Mesenchymal stem cell (in vitro differentiated cells and primary cell): ENCODE data around the gene PALM.

Experiments used
- DNase-seq: peaks from one replicate; pipeline ENCODE4 v3.0.0-alpha.2; 2013
- H2AFZ ChIP-seq: one replicate; pipeline ENCODE4 v1.6.1; 2013; ENCODE audit warnings: low read depth, mild to moderate bottlenecking, control low read depth, inconsistent platforms, low read length, moderate library complexity
- H2AK5ac ChIP-seq: 2 replicates; pipeline ENCODE4 v1.6.1; 2013; ENCODE audit warnings: low read length, moderate library complexity, mild to moderate bottlenecking, inconsistent platforms; ENCODE audit not compliant: severe bottlenecking
- H2BK120ac ChIP-seq: one replicate; pipeline ENCODE4 v1.6.1; 2013; ENCODE audit warnings: low read depth, mild to moderate bottlenecking, inconsistent platforms, low read length, moderate library complexity
- H2BK12ac ChIP-seq, 2 experiments: one replicate each; pipeline ENCODE4 v1.6.1; 2013; ENCODE audit warnings: inconsistent platforms in 2 of 2, low read length in 2 of 2, mild to moderate bottlenecking in 2 of 2, moderate library complexity in 2 of 2, control low read depth in 1 of 2
- H2BK15ac ChIP-seq: one replicate; pipeline ENCODE4 v1.6.1; 2013; ENCODE audit warnings: mild to moderate bottlenecking, low read depth, inconsistent platforms; ENCODE audit not compliant: poor library complexity, severe bottlenecking
- H2BK5ac ChIP-seq: 2 replicates; pipeline ENCODE4 v1.6.1; 2013; ENCODE audit warnings: low read depth, mild to moderate bottlenecking, low read length, control low read depth, inconsistent platforms; ENCODE audit not compliant: poor library complexity, severe bottlenecking
- H3K14ac ChIP-seq, 2 experiments: one replicate each; pipeline ENCODE4 v1.6.1; 2013; ENCODE audit warnings: inconsistent platforms in 2 of 2, low read length in 2 of 2, control low read depth in 1 of 2, mild to moderate bottlenecking in 1 of 2, moderate library complexity in 1 of 2
- H3K18ac ChIP-seq, 2 experiments: one replicate each; pipeline ENCODE4 v1.6.1; 2013; ENCODE audit warnings: inconsistent platforms in 2 of 2, low read length in 2 of 2, control low read depth in 1 of 2, low read depth in 1 of 2, mild to moderate bottlenecking in 1 of 2
- H3K23ac ChIP-seq, 2 experiments: one replicate each; pipeline ENCODE4 v1.6.1; 2013; ENCODE audit warnings: inconsistent platforms in 2 of 2, low read length in 2 of 2, mild to moderate bottlenecking in 2 of 2, moderate library complexity in 2 of 2, control low read depth in 1 of 2
- H3K27ac ChIP-seq: 2 replicates; pipeline ENCODE4 v1.5.1; 2013; ENCODE audit warnings: mild to moderate bottlenecking, moderate library complexity, low read length, control low read depth, inconsistent platforms; ENCODE audit not compliant: poor library complexity, severe bottlenecking
- H3K27me3 ChIP-seq, 2 experiments: 2 replicates each; pipeline versions ENCODE4 v1.6.1 to v1.7.0; 2013; ENCODE audit warnings: low read length in 2 of 2, mild to moderate bottlenecking in 2 of 2, moderate library complexity in 2 of 2, control low read depth in 1 of 2, inconsistent platforms in 1 of 2; ENCODE audit not compliant: control insufficient read depth in 1 of 2, insufficient read depth in 1 of 2
- H3K36me3 ChIP-seq, 2 experiments: 2 replicates each; pipeline versions ENCODE4 v1.6.1 to v1.7.0; 2013; ENCODE audit warnings: low read length in 2 of 2, control low read depth in 1 of 2, inconsistent platforms in 1 of 2, low read depth in 1 of 2, mild to moderate bottlenecking in 1 of 2; ENCODE audit not compliant: insufficient read depth in 2 of 2, control insufficient read depth in 1 of 2
- H3K4ac ChIP-seq, 2 experiments: one replicate each; pipeline ENCODE4 v1.6.1; 2013; ENCODE audit warnings: inconsistent platforms in 2 of 2, low read length in 2 of 2, mild to moderate bottlenecking in 2 of 2, moderate library complexity in 2 of 2, control low read depth in 1 of 2, low read depth in 1 of 2
- H3K4me1 ChIP-seq: 2 replicates; pipeline ENCODE4 v1.6.1; 2013; ENCODE audit warnings: low read depth, low read length, control low read depth; ENCODE audit not compliant: control insufficient read depth, insufficient read depth
- H3K4me2 ChIP-seq: 2 replicates; pipeline ENCODE4 v1.6.1; 2013; ENCODE audit warnings: low read length, mild to moderate bottlenecking, inconsistent platforms; ENCODE audit not compliant: poor library complexity, severe bottlenecking
- H3K4me3 ChIP-seq, 2 experiments: 2 replicates each; pipeline versions ENCODE4 v1.5.1 to v1.7.0; 2013; ENCODE audit warnings: low read length in 2 of 2, mild to moderate bottlenecking in 2 of 2, control low read depth in 1 of 2, low read depth in 1 of 2; ENCODE audit not compliant: insufficient read depth in 1 of 2
- H3K79me1 ChIP-seq: replicated peaks from 2 replicates; pipeline ENCODE4 v1.6.1; 2013; ENCODE audit warnings: mild to moderate bottlenecking, control low read depth, low read length, inconsistent platforms; ENCODE audit not compliant: poor library complexity, severe bottlenecking
- H3K9ac ChIP-seq: 2 replicates; pipeline ENCODE4 v1.7.0; 2013; ENCODE audit warnings: mild to moderate bottlenecking, low read length, moderate library complexity
- H3K9me3 ChIP-seq: 2 replicates; pipeline ENCODE4 v1.7.0; 2013; ENCODE audit warnings: mild to moderate bottlenecking, low read length; ENCODE audit not compliant: control insufficient read depth
- H4K8ac ChIP-seq: one replicate; pipeline ENCODE4 v1.6.1; 2013; ENCODE audit warnings: inconsistent platforms, mild to moderate bottlenecking, low read length, moderate library complexity
- H4K91ac ChIP-seq: one replicate; pipeline ENCODE4 v1.6.1; 2013; ENCODE audit warnings: mild to moderate bottlenecking, low read length, inconsistent platforms
- WGBS: methylation state at CpG from one replicate; pipeline ENCODE4 v1.1.7; 2013; ENCODE audit warnings: mixed read lengths; 5-methylcytosine and 5-hydroxymethylcytosine counted together

PALM gene

DNA sequence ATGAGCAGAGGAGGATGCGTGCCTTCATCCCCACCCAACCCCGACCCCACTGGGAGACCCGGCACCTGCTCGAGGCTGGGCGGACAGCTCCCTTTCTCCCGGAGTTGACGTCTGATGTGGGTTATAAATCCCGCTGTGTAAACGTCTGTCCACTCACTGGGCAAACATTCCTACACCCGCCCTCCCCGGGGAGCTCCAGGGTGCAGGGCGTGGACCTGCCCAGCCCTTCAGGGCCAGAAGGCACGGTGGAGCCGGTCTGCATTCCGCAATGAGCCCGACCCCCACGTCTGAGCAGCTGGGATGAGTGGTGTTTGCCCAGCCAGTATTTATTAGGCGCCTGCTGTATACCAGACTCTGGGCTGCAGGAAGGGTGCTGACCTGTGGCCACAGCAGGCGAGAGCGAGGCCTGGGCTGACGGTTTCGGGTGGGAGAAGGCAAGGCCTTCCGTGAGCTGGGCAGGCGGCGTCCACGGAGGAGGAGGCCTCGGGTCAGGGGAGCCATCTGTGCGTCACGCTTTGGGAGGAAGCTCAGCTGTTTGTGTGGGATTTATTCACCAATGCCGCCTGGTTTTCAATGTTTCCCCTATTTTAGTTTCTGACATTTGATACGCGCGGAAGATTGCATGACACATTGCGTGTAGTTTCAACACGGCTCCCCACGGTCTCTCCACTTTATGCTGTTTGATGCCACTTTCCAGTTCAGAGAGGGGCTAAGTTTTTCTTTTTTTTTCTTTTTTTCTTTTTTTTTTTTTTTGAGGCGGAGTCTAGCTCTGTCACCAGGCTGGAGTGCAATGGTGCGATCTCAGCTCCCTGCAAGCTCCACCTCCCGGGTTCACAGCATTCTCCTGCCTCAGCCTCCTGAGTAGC is 44.1 kb downstream of the PALM start:
- Histone ChIP-seq H2BK15ac (no peak overlapping the region), H3K4me3 (peak overlapping the region in 1 of 2 experiments; percentile 33), H4K91ac (peak overlapping the region; percentile 2), H3K27ac (peak overlapping the region; percentile 97), H3K4me1 (peaks cover 24% of the 10 kb centered on the region), H3K9ac (peak overlapping the region; percentile 81), H3K36me3 (peaks cover 2 to 3% of the 10 kb centered on the region in 2 experiments), H2AK5ac (peak overlapping the region; percentile 31), H2BK12ac (peak overlapping the region in 1 of 2 experiments; percentile 15), H3K27me3 (no peaks in the 10 kb centered on the region), H3K4ac (peak overlapping the region in 1 of 2 experiments; percentile 24), H2BK120ac (no peak overlapping the region), H2AFZ (peak overlapping the region; percentile 21), H3K23ac (no peak overlapping the region), H2BK5ac (peak overlapping the region; percentile 21), H3K14ac (no peak overlapping the region), H3K18ac (peak overlapping the region in 1 of 2 experiments; percentile 91), H3K79me1 (no peaks in the 10 kb centered on the region), H3K4me2 (peak overlapping the region; percentile 44), H4K8ac (peak overlapping the region; percentile 33), H3K9me3 (peaks cover 4% of the 10 kb centered on the region)
- peak; percentile 76 for DNase-seq
- WGBS, result 57% methylated on average over 34 of the region's 39 CpGs

DNA sequence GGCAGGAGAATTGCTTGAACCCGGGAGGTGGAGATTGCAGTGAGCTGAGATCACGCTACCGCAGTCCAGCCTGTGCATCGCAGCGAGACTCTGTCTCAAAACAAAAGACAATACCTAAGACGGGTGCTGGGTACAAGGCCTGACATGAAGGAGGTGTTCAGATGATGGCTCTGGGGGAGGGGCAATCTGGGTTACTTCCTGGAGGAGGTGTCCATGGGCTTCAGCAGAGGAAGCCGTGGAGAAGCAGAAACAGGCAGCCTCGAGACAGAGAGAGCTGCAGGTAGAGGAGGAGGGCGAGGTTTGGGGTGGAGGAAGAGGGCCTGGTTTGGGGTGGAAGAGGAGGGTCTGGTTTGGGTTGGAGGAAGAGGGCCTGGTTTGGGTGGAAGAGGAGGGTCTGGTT is 45.8 kb downstream of the PALM start:
- no peak overlapping the region for H3K4me3 ChIP-seq
- WGBS, result 84% methylated on average over 9 of the region's 9 CpGs
- no peak overlapping the region for H2BK120ac ChIP-seq
- H2BK15ac ChIP-seq, result no peak overlapping the region
- H3K27ac ChIP-seq, result no peak overlapping the region
- H3K4ac ChIP-seq, result no peak overlapping the region
- no peak overlapping the region for H2BK12ac ChIP-seq
- no peak overlapping the region for H3K9ac ChIP-seq
- H2AFZ ChIP-seq, result no peak overlapping the region
- H3K79me1 ChIP-seq, result no peaks in the 10 kb centered on the region
- H3K27me3 ChIP-seq, result no peaks in the 10 kb centered on the region
- H3K9me3 ChIP-seq, result no peaks in the 10 kb centered on the region
- H3K36me3 ChIP-seq, result no peaks in the 10 kb centered on the region
- H3K23ac ChIP-seq, result no peak overlapping the region
- H3K18ac ChIP-seq, result no peak overlapping the region
- no peak overlapping the region for H2BK5ac ChIP-seq
- no peak overlapping the region for H4K8ac ChIP-seq
- H4K91ac ChIP-seq, result no peak overlapping the region
- no peak for DNase-seq
- peak overlapping the region; percentile 17 for H2AK5ac ChIP-seq
- H3K4me1 ChIP-seq, result peaks cover 24% of the 10 kb centered on the region
- no peak overlapping the region for H3K14ac ChIP-seq
- no peak overlapping the region for H3K4me2 ChIP-seq

DNA sequence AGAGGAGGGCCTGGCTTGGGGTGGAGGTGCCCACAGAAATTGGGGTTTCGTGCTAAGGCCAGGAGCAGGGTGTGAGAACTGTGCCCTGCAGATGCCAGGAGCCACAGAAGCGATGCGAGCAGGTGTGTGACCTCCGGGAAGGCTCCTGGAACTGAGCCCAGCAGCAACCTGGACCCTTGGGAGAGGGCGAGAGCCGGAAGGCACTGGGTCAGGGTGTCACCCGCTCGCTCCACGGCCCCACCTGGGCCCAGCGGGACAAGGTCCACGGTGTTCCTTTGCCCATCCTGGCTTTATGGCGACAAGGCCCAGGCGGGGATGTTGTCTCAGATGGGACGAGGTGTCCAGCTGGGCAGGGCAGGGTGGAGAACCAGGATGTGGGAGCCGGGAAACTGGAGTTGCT is 46.3 kb downstream of the PALM start:
- H2BK5ac ChIP-seq, result no peak overlapping the region
- H4K8ac ChIP-seq, result no peak overlapping the region
- H3K4me1 ChIP-seq, result peaks cover 24% of the 10 kb centered on the region
- no peak overlapping the region for H4K91ac ChIP-seq
- no peak overlapping the region for H2BK15ac ChIP-seq
- H3K23ac ChIP-seq, result no peak overlapping the region
- no peak for DNase-seq
- no peak overlapping the region for H2BK120ac ChIP-seq
- H3K14ac ChIP-seq, result no peak overlapping the region
- 96% methylated on average over 15 of the region's 15 CpGs for WGBS
- no peak overlapping the region for H2AK5ac ChIP-seq
- H3K18ac ChIP-seq, result no peak overlapping the region
- H3K9ac ChIP-seq, result no peak overlapping the region
- H3K4ac ChIP-seq, result no peak overlapping the region
- H2BK12ac ChIP-seq, result no peak overlapping the region
- no peaks in the 10 kb centered on the region for H3K27me3 ChIP-seq
- H3K4me3 ChIP-seq, result no peak overlapping the region
- H3K36me3 ChIP-seq, result no peaks in the 10 kb centered on the region
- H2AFZ ChIP-seq, result no peak overlapping the region
- H3K4me2 ChIP-seq, result no peak overlapping the region
- no peaks in the 10 kb centered on the region for H3K9me3 ChIP-seq
- no peak overlapping the region for H3K27ac ChIP-seq
- H3K79me1 ChIP-seq, result no peaks in the 10 kb centered on the region

DNA sequence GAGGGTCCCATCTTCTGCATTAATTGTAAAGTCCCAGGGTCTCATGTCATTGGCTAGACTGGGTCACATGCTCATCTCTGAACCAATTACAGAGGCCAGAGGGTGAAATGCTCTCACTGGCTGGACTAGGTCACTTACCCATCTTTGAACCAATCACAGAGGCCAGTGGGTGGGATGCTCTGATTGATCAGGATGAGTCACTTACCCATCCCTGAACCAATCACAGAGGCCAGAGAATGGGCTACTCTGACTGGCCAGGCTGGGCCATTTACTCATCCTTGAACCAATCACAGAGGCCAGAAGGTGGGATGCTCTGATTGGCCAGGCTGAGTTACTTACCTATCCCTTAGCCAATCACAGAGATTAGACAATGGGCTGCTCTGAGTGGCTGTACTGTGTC is 47.5 kb downstream of the PALM start:
- Histone ChIP-seq H3K14ac (no peak overlapping the region), H2BK120ac (no peak overlapping the region), H4K8ac (no peak overlapping the region), H3K36me3 (no peaks in the 10 kb centered on the region), H3K79me1 (no peaks in the 10 kb centered on the region), H3K9me3 (no peaks in the 10 kb centered on the region), H2BK12ac (no peak overlapping the region), H3K4me2 (no peak overlapping the region), H2BK15ac (no peak overlapping the region), H3K23ac (no peak overlapping the region), H2AK5ac (no peak overlapping the region), H3K9ac (no peak overlapping the region), H3K4ac (no peak overlapping the region), H3K4me1 (peaks cover 17% of the 10 kb centered on the region), H3K27ac (no peak overlapping the region), H3K18ac (no peak overlapping the region), H4K91ac (no peak overlapping the region), H2AFZ (no peak overlapping the region), H2BK5ac (no peak overlapping the region), H3K4me3 (no peak overlapping the region), H3K27me3 (no peaks in the 10 kb centered on the region)
- DNase-seq, result peak; percentile 59
